Fibroblast of lung (primary cell): ENCODE data around the gene SMPD2.

ENCODE experiments used
- CTCF ChIP-seq, 2 donors: IDR thresholded peaks in 1 of 2; conservative IDR thresholded peaks in 1 of 2; 1 replicate in 1 of 2; 2 replicates in 1 of 2; pipeline ENCODE4 v1.5.1; 2011 to 2012; ENCODE audit warnings: low read length in 2 of 2, control low read depth in 1 of 2, inconsistent platforms in 1 of 2, low read depth in 1 of 2, mild to moderate bottlenecking in 1 of 2
- EZH2 ChIP-seq: IDR thresholded peaks from 2 replicates; pipeline ENCODE4 v1.5.1; 2012; ENCODE audit warnings: low read length, control low read depth, mild to moderate bottlenecking; ENCODE audit errors: missing control alignments

- TF ChIP-seq CTCF (conservative IDR thresholded peaks at IDR 0.05 in 1 of 2, IDR thresholded peaks at IDR 0.05 in 1 of 2; ENCODE audit: low read depth in 1 of 2, low read length in 2 of 2) = no peak
- no peak for TF ChIP-seq EZH2
Measured at GRCh38 chr6:109451376-109451775, 10.9 kb downstream of the SMPD2 start.
